ENCODE measurements around the gene ACSM2B. TPM values are rescaled to one million over a fixed set of nuclear protein-coding genes. Genes with fewer than 3 reads are reported as not detected.

The ACSM2B gene
- total RNA-seq, 1 experiment from 2014 or later = not detected

DNA sequence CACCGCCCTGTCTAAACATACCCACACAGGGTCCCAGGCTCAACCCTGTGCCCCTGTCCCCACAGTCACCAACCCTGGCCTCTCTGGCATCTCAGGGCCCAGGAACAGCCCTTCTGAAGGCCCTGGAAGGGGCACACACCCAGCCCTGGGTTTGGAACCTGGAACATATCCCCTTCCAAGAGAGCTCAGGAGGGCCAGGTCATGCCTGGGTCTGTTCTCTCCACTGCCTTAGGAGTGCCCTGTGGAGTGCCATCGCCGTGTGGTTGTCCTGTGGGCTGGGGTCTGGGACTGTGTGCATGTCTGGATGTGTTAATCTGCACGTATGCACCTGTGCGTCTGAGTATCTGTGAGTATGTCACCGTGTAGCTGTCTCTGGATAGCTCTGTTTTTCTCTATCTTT is 45.2 kb upstream of the ACSM2B start:
- H3K4me1 Mint-ChIP-seq (ENCODE audit: low read depth, unreplicated experiment) = no peaks in the 10 kb centered on the region
- CTCF ChIA-PET = interaction anchor here (0.6 to 0.7 kb wide), 3 partner anchors 89 to 129 kb away, joined by 3 to 4 read pairs (median 3); no protein-coding TSS in a partner anchor
- no peaks in the 10 kb centered on the region for H3K36me3 Mint-ChIP-seq (ENCODE audit: insufficient read depth, unreplicated experiment)
- no peaks in the 10 kb centered on the region for H3K9me3 Mint-ChIP-seq (ENCODE audit: low read depth, unreplicated experiment)
- DNase-seq = no peak
- peaks cover 33% of the 10 kb centered on the region for H3K27me3 Mint-ChIP-seq (ENCODE audit: unreplicated experiment)
- H3K4me3 Mint-ChIP-seq (ENCODE audit: low read depth, unreplicated experiment) = no peak overlapping the region
- H3K27ac Mint-ChIP-seq (ENCODE audit: unreplicated experiment) = no peak overlapping the region
- no TSS peak for BruUV-seq (replicated peaks)
- intact Hi-C loops (cut with micrococcal nuclease; ENCODE audit: unreplicated experiment) = no loop called here
- TF ChIP-seq, protein P1, sequence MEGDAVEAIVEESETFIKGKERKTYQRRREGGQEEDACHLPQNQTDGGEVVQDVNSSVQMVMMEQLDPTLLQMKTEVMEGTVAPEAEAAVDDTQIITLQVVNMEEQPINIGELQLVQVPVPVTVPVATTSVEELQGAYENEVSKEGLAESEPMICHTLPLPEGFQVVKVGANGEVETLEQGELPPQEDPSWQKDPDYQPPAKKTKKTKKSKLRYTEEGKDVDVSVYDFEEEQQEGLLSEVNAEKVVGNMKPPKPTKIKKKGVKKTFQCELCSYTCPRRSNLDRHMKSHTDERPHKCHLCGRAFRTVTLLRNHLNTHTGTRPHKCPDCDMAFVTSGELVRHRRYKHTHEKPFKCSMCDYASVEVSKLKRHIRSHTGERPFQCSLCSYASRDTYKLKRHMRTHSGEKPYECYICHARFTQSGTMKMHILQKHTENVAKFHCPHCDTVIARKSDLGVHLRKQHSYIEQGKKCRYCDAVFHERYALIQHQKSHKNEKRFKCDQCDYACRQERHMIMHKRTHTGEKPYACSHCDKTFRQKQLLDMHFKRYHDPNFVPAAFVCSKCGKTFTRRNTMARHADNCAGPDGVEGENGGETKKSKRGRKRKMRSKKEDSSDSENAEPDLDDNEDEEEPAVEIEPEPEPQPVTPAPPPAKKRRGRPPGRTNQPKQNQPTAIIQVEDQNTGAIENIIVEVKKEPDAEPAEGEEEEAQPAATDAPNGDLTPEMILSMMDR (IDR thresholded peaks at IDR 0.05; ENCODE audit: unreplicated experiment) = no peak

DNA sequence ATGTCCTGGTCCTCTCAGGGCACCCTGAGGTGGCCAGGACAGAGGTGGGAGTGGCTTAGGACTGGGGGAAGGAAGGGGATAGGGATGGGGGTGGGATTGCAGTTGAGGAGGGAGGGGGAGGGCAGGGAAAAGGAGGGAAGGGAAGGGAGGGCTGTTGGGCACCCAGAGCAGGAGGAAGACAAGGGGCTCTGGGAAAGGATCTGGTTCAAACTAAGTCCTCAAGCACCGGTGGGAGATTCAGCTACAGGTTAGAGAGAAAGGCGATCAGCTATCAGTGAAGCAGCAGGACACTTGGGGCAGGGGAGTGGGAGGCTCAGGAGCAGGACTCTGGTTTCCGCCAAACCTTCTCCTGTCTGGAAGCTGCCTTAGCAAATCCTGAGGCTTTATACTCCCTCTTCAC is 44.6 kb upstream of the ACSM2B start:
- no TSS peak for BruUV-seq (replicated peaks)
- no peak overlapping the region for H3K4me3 Mint-ChIP-seq (ENCODE audit: low read depth, unreplicated experiment)
- peaks cover 39% of the 10 kb centered on the region for H3K27me3 Mint-ChIP-seq (ENCODE audit: unreplicated experiment)
- no peak for DNase-seq
- CTCF ChIA-PET = interaction anchor here (0.6 to 0.7 kb wide), 4 partner anchors 90 to 130 kb away, joined by 3 to 4 read pairs (median 3); no protein-coding TSS in a partner anchor
- no peaks in the 10 kb centered on the region for H3K36me3 Mint-ChIP-seq (ENCODE audit: insufficient read depth, unreplicated experiment)
- TF ChIP-seq, protein P1 (IDR thresholded peaks at IDR 0.05; ENCODE audit: unreplicated experiment) = no peak
- no peaks in the 10 kb centered on the region for H3K4me1 Mint-ChIP-seq (ENCODE audit: low read depth, unreplicated experiment)
- H3K27ac Mint-ChIP-seq (ENCODE audit: unreplicated experiment) = no peak overlapping the region
- H3K9me3 Mint-ChIP-seq (ENCODE audit: low read depth, unreplicated experiment) = no peaks in the 10 kb centered on the region
- intact Hi-C loops (cut with micrococcal nuclease; ENCODE audit: unreplicated experiment) = no loop called here

DNA sequence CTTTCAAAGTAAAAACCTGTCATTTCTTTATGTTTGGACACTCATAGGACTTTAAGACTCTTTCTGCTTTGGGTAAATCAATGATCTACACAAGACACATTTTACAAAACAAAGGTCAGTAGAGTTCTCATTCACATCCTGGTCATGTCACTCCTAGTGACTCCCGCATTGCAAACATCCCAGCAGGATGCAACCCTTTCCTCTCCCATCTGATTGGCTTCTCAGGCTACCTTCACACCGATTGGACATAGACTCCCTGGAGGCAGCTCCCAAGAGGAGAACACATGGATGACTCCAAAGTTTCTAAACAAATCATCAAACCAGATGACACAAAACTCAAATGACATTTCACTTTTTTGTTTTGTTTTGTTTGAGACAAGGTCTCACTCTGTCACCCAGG is 43.8 kb upstream of the ACSM2B start:
- intact Hi-C loops (cut with micrococcal nuclease; ENCODE audit: unreplicated experiment) = no loop called here
- TF ChIP-seq, protein P1 (IDR thresholded peaks at IDR 0.05; ENCODE audit: unreplicated experiment) = no peak
- H3K36me3 Mint-ChIP-seq (ENCODE audit: insufficient read depth, unreplicated experiment) = no peaks in the 10 kb centered on the region
- H3K9me3 Mint-ChIP-seq (ENCODE audit: low read depth, unreplicated experiment) = no peaks in the 10 kb centered on the region
- no peak overlapping the region for H3K4me3 Mint-ChIP-seq (ENCODE audit: low read depth, unreplicated experiment)
- peaks cover 47% of the 10 kb centered on the region for H3K27me3 Mint-ChIP-seq (ENCODE audit: unreplicated experiment)
- CTCF ChIA-PET = no interaction called here
- no TSS peak for BruUV-seq (replicated peaks)
- no peaks in the 10 kb centered on the region for H3K4me1 Mint-ChIP-seq (ENCODE audit: low read depth, unreplicated experiment)
- no peak overlapping the region for H3K27ac Mint-ChIP-seq (ENCODE audit: unreplicated experiment)
- no peak for DNase-seq

DNA sequence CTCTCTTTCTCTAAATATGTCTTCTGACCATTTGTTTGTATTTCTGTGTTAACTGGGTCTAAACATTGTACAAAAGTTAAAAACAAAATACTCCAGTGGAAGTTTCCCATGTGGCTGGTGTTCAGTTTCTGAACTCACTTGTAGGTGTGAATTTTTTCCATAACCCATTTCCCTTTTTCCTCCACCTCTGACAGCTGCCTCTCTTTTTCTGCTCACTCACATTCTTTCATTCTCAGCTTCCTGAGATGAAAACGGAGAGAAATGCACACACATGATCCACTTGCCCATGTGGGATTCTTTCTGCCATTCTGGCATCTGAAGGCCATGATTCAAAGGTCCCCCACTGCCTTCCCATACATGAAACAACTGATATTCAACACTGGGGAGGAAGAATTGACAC is 41.1 kb upstream of the ACSM2B start:
- intact Hi-C loops (cut with micrococcal nuclease; ENCODE audit: unreplicated experiment) = no loop called here
- TF ChIP-seq, protein P1 (IDR thresholded peaks at IDR 0.05; ENCODE audit: unreplicated experiment) = no peak
- H3K27me3 Mint-ChIP-seq (ENCODE audit: unreplicated experiment) = peaks cover 74% of the 10 kb centered on the region
- no TSS peak for BruUV-seq (replicated peaks)
- no peak overlapping the region for H3K27ac Mint-ChIP-seq (ENCODE audit: unreplicated experiment)
- DNase-seq = no peak
- H3K36me3 Mint-ChIP-seq (ENCODE audit: insufficient read depth, unreplicated experiment) = no peaks in the 10 kb centered on the region
- no peaks in the 10 kb centered on the region for H3K9me3 Mint-ChIP-seq (ENCODE audit: low read depth, unreplicated experiment)
- CTCF ChIA-PET = no interaction called here
- no peaks in the 10 kb centered on the region for H3K4me1 Mint-ChIP-seq (ENCODE audit: low read depth, unreplicated experiment)
- H3K4me3 Mint-ChIP-seq (ENCODE audit: low read depth, unreplicated experiment) = no peak overlapping the region

All from Calu3 (cell line).